ENCODE data around the gene JPH2.

Gene JPH2

GRCh38 chr20:44160133-44160532 lies 26.9 kb downstream of the JPH2 start:
- Histone ChIP-seq H3K27me3 (ENCODE audit: control insufficient read depth, insufficient read depth, low read length) (no peaks in the 10 kb centered on the region), H3K4me3 (ENCODE audit: low read length) (no peak overlapping the region), H3K9me3 (ENCODE audit: control insufficient read depth, low read length) (no peaks in the 10 kb centered on the region), H3K4me1 (ENCODE audit: control insufficient read depth, insufficient read depth, low read length) (no peaks in the 10 kb centered on the region), H3K9ac (ENCODE audit: low read length) (no peak overlapping the region), H3K36me3 (ENCODE audit: control insufficient read depth, insufficient read depth, low read length) (no peaks in the 10 kb centered on the region)

DNA sequence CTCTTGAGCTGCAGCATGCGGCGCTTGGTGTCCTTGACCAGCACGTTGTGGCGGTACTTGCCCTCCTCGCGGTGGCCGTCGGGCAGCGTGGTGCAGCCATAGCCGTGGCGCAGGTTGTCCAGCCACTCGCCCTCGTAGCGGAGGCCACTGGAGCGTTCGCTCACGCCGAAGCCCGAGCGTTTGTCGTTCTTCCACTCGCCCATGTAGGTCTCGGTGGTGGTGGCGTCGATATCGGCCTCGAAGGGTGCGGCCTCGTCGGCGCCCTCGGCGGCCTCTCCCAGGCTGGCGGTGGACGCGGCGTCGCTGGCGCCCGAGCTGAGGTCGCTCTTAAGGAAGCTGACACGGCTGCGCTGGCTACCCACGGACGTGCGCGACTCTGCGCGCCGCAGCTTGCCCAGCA lies 27.3 kb downstream of the JPH2 start:
- Histone ChIP-seq H3K9me3 (ENCODE audit: control insufficient read depth, low read length) (no peaks in the 10 kb centered on the region), H3K9ac (ENCODE audit: low read length) (no peak overlapping the region), H3K4me3 (ENCODE audit: low read length) (no peak overlapping the region), H3K27me3 (ENCODE audit: control insufficient read depth, insufficient read depth, low read length) (no peaks in the 10 kb centered on the region), H3K4me1 (ENCODE audit: control insufficient read depth, insufficient read depth, low read length) (no peaks in the 10 kb centered on the region), H3K36me3 (ENCODE audit: control insufficient read depth, insufficient read depth, low read length) (no peaks in the 10 kb centered on the region)

DNA sequence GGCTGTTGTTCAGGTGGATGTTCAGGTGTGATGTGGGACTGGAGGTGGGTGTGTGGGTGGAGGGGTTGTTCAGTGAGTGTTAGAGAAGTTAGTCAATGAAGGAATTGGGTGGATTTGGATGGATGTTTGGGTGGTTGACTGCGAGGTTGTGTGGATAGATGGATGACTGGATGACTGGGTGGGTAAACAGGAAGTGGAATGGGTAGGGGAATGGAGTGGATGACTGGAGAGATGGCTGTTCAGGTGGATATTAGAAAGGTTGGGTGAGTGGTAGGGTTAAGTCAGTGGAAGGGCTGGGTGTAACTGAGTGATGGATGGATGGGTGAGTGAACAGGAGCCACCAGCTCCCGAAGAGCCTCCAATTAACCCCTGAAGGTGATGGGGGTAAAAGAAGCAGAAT lies 27.9 kb downstream of the JPH2 start:
- no peak overlapping the region for H3K9ac ChIP-seq (ENCODE audit: low read length)
- H3K27me3 ChIP-seq (ENCODE audit: control insufficient read depth, insufficient read depth, low read length) = no peaks in the 10 kb centered on the region
- H3K9me3 ChIP-seq (ENCODE audit: control insufficient read depth, low read length) = no peaks in the 10 kb centered on the region
- no peaks in the 10 kb centered on the region for H3K36me3 ChIP-seq (ENCODE audit: control insufficient read depth, insufficient read depth, low read length)
- no peak overlapping the region for H3K4me3 ChIP-seq (ENCODE audit: low read length)
- no peaks in the 10 kb centered on the region for H3K4me1 ChIP-seq (ENCODE audit: control insufficient read depth, insufficient read depth, low read length)

GRCh38 chr20:44157061-44157460 lies 29.9 kb downstream of the JPH2 start:
- Histone ChIP-seq H3K9ac (ENCODE audit: low read length) (no peak overlapping the region), H3K9me3 (ENCODE audit: control insufficient read depth, low read length) (no peaks in the 10 kb centered on the region), H3K4me1 (ENCODE audit: control insufficient read depth, insufficient read depth, low read length) (no peaks in the 10 kb centered on the region), H3K4me3 (ENCODE audit: low read length) (no peak overlapping the region), H3K27me3 (ENCODE audit: control insufficient read depth, insufficient read depth, low read length) (no peaks in the 10 kb centered on the region), H3K36me3 (ENCODE audit: control insufficient read depth, insufficient read depth, low read length) (no peaks in the 10 kb centered on the region)

- H3K9me3 ChIP-seq (ENCODE audit: control insufficient read depth, low read length) = no peaks in the 10 kb centered on the region
- no peaks in the 10 kb centered on the region for H3K36me3 ChIP-seq (ENCODE audit: control insufficient read depth, insufficient read depth, low read length)
- H3K9ac ChIP-seq (ENCODE audit: low read length) = no peak overlapping the region
- H3K27me3 ChIP-seq (ENCODE audit: control insufficient read depth, insufficient read depth, low read length) = no peaks in the 10 kb centered on the region
- no peaks in the 10 kb centered on the region for H3K4me1 ChIP-seq (ENCODE audit: control insufficient read depth, insufficient read depth, low read length)
- no peak overlapping the region for H3K4me3 ChIP-seq (ENCODE audit: low read length)
These were observed 32.4 kb downstream of the JPH2 start for GRCh38 chr20:44154521-44155001.

- Histone ChIP-seq H3K9ac (ENCODE audit: low read length) (no peak overlapping the region), H3K4me3 (ENCODE audit: low read length) (no peak overlapping the region), H3K9me3 (ENCODE audit: control insufficient read depth, low read length) (no peaks in the 10 kb centered on the region), H3K4me1 (ENCODE audit: control insufficient read depth, insufficient read depth, low read length) (no peaks in the 10 kb centered on the region), H3K27me3 (ENCODE audit: control insufficient read depth, insufficient read depth, low read length) (no peaks in the 10 kb centered on the region), H3K36me3 (ENCODE audit: control insufficient read depth, insufficient read depth, low read length) (no peaks in the 10 kb centered on the region)
These were observed 33.3 kb downstream of the JPH2 start for GRCh38 chr20:44153636-44154043.

DNA sequence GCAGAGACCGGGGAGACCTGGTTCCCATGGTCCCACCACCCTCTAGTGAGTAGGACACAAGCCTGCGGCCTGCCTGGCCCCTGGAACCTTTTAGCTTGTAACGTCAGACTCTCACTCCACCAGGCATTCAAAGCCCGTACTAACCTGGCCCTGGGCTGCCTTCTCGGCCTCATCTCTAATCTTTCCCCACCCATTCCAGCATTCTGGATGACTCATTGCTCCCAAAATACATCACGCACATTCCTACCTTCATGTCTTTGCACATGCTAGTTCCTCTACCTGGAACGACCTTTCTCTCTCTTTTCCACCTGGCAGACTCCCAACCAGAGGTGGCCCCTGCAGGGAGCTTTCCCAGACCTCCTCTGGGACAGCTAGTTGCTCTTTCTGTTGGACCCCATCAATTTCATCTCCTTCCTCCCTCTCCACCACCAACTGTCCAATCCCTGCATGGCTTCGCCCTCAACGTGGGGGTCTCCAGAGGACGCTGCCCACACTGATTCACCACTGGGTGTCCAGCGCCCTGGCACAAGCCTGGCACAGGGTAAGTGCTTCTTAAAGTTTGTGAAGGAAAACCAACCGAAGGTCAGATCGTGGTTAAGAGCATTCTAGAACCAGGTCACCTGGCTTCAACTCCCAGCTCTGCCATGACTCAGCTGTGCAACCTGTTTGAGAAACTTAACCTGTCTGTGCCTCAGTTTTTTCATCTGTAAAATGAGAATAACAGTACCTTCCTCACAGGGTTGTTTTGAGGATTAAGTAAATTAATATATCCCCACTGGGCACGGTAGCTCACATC lies 35.2 kb downstream of the JPH2 start:
- no peaks in the 10 kb centered on the region for H3K27me3 ChIP-seq (ENCODE audit: control insufficient read depth, insufficient read depth, low read length)
- no peaks in the 10 kb centered on the region for H3K36me3 ChIP-seq (ENCODE audit: control insufficient read depth, insufficient read depth, low read length)
- no peak overlapping the region for H3K9ac ChIP-seq (ENCODE audit: low read length)
- no peak overlapping the region for H3K4me3 ChIP-seq (ENCODE audit: low read length)
- no peaks in the 10 kb centered on the region for H3K4me1 ChIP-seq (ENCODE audit: control insufficient read depth, insufficient read depth, low read length)
- H3K9me3 ChIP-seq (ENCODE audit: control insufficient read depth, low read length) = no peaks in the 10 kb centered on the region

GRCh38 chr20:44146272-44146671 lies 40.7 kb downstream of the JPH2 start:
- Histone ChIP-seq H3K36me3 (ENCODE audit: control insufficient read depth, insufficient read depth, low read length) (no peaks in the 10 kb centered on the region), H3K4me1 (ENCODE audit: control insufficient read depth, insufficient read depth, low read length) (no peaks in the 10 kb centered on the region), H3K9me3 (ENCODE audit: control insufficient read depth, low read length) (no peaks in the 10 kb centered on the region), H3K9ac (ENCODE audit: low read length) (no peak overlapping the region), H3K27me3 (ENCODE audit: control insufficient read depth, insufficient read depth, low read length) (peaks cover 4% of the 10 kb centered on the region), H3K4me3 (ENCODE audit: low read length) (no peak overlapping the region)

DNA sequence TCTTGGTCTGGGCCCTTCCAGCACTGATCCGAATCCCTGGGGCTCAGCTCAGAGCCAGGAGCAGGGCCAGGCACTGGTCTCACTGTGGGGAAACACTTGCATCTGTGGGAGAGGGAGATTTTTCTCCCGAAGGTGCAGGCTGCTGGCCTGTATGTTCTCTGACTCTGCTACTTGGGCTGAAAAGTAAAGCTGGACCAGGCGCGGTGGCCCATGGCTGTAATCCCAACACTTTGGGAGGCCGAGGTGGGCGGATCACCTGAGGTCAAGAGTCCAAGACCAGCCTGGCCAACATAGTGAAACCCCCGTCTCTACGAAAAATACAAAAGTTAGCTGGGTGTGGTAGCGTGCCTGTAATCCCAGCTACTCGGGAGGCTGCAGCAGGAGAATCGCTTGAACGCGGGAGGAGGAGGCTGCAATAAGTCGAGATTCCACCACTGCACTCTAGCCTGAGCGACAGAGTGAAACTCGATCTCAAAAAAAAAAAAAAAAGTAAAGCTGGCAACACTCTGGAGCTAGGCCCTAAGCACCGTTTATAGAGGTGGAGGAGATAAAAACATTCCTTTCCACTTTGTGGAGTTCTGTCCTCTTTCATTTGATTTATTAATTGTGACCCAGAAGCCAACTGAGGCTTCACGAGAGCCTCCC lies 41.7 kb downstream of the JPH2 start:
- no peaks in the 10 kb centered on the region for H3K9me3 ChIP-seq (ENCODE audit: control insufficient read depth, low read length)
- no peak overlapping the region for H3K4me3 ChIP-seq (ENCODE audit: low read length)
- no peaks in the 10 kb centered on the region for H3K4me1 ChIP-seq (ENCODE audit: control insufficient read depth, insufficient read depth, low read length)
- H3K36me3 ChIP-seq (ENCODE audit: control insufficient read depth, insufficient read depth, low read length) = no peaks in the 10 kb centered on the region
- peaks cover 4% of the 10 kb centered on the region for H3K27me3 ChIP-seq (ENCODE audit: control insufficient read depth, insufficient read depth, low read length)
- no peak overlapping the region for H3K9ac ChIP-seq (ENCODE audit: low read length)

DNA sequence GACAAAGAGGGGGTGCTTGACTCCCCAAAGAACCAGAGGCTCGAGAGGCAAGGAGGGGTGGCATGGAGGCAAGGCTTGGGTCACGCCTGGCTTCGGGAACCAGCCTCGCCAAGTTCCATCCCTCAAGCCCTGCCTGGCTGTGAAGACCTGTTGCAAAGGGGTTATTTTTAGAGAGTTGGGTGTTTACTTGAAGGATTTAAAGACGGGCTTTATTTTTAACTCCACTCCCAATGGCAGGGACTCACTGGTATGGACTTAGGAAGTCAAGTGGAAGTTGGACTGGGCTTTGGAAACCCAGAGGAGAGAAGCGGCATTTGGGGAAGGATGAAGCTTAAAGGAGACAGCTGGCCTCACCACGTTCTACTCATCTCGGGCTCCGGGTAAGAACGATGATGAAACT lies 43.1 kb downstream of the JPH2 start:
- Histone ChIP-seq H3K4me3 (ENCODE audit: low read length) (no peak overlapping the region), H3K36me3 (ENCODE audit: control insufficient read depth, insufficient read depth, low read length) (no peaks in the 10 kb centered on the region), H3K9ac (ENCODE audit: low read length) (no peak overlapping the region), H3K9me3 (ENCODE audit: control insufficient read depth, low read length) (no peaks in the 10 kb centered on the region), H3K4me1 (ENCODE audit: control insufficient read depth, insufficient read depth, low read length) (no peaks in the 10 kb centered on the region), H3K27me3 (ENCODE audit: control insufficient read depth, insufficient read depth, low read length) (peaks cover 4% of the 10 kb centered on the region)

DNA sequence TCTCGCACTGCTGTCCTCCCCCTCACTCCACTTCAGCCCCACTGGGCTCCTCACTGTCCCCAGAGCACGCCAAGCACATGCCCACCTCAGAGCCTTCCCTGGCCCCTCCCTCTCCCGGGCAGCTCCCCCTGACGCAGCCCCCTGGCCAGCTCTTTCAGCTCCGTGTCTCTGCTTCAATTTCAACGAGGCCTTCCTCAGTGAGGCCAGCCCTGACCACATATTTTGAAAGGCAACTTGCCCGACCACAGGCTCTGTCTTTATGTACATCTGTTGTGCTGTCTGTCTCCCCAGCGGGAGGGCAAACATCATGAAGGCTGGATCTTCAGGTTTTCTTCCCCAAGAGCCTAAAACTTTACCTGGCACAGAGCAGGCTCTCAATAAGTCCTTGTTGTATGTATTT lies 44.6 kb downstream of the JPH2 start:
- H3K9me3 ChIP-seq (ENCODE audit: control insufficient read depth, low read length) = no peaks in the 10 kb centered on the region
- no peak overlapping the region for H3K4me3 ChIP-seq (ENCODE audit: low read length)
- H3K9ac ChIP-seq (ENCODE audit: low read length) = no peak overlapping the region
- no peaks in the 10 kb centered on the region for H3K36me3 ChIP-seq (ENCODE audit: control insufficient read depth, insufficient read depth, low read length)
- no peaks in the 10 kb centered on the region for H3K4me1 ChIP-seq (ENCODE audit: control insufficient read depth, insufficient read depth, low read length)
- peaks cover 4% of the 10 kb centered on the region for H3K27me3 ChIP-seq (ENCODE audit: control insufficient read depth, insufficient read depth, low read length)

DNA sequence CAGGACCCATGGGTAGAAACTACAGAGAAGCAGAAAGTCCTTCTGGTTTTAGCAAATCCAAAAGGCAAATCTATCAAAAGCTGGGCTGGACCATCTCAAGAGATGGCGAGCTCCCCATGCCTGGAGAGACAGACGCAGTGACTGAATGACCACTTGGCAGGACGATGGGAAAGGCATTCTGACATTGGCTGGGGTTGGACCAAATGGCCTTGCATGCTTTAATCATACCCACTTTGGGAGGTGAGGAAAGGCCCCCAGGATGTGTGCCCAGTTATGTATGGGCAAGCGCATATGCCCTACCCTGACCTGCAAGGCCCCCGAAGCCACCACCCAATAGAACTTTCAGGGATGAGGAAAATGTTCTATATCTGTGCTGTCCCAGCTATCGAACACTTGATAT lies 45.1 kb downstream of the JPH2 start:
- Histone ChIP-seq H3K9me3 (ENCODE audit: control insufficient read depth, low read length) (no peaks in the 10 kb centered on the region), H3K36me3 (ENCODE audit: control insufficient read depth, insufficient read depth, low read length) (no peaks in the 10 kb centered on the region), H3K27me3 (ENCODE audit: control insufficient read depth, insufficient read depth, low read length) (peaks cover 4% of the 10 kb centered on the region), H3K9ac (ENCODE audit: low read length) (no peak overlapping the region), H3K4me3 (ENCODE audit: low read length) (no peak overlapping the region), H3K4me1 (ENCODE audit: control insufficient read depth, insufficient read depth, low read length) (no peaks in the 10 kb centered on the region)

Data from mucosa of stomach (tissue), 1 donor.